COLO668 (cell line): Measurements from ENCODE around the gene GPR176.

ENCODE experiments used
- DNase-seq: peaks from one replicate; lab custom pipeline; 2025; ENCODE audit not compliant: unreplicated experiment; lab: John Stamatoyannopoulos, UW

GPR176 gene

GRCh38 chr15:39860200-39860599, 59.9 kb downstream of the GPR176 start:
- DNase-seq = no peak

GRCh38 chr15:39859636-39860035, 60.4 kb downstream of the GPR176 start:
- DNase-seq = no peak

GRCh38 chr15:39857132-39857531, 62.9 kb downstream of the GPR176 start:
- no peak for DNase-seq

- no peak for DNase-seq
Measured at GRCh38 chr15:39856357-39856756, 63.7 kb downstream of the GPR176 start.

- no peak for DNase-seq
Measured at GRCh38 chr15:39855400-39855799, 64.7 kb downstream of the GPR176 start.

GRCh38 chr15:39854161-39854560, 65.9 kb downstream of the GPR176 start:
- no peak for DNase-seq

GRCh38 chr15:39852250-39852649, 67.8 kb downstream of the GPR176 start:
- DNase-seq = no peak

- no peak for DNase-seq
Measured at GRCh38 chr15:39851500-39852092, 68.5 kb downstream of the GPR176 start.

- no peak for DNase-seq
Measured at GRCh38 chr15:39850436-39850835, 69.6 kb downstream of the GPR176 start.

- no peak for DNase-seq
Measured at GRCh38 chr15:39846108-39846507, 74.0 kb downstream of the GPR176 start.

GRCh38 chr15:39845582-39845981, 74.5 kb downstream of the GPR176 start:
- DNase-seq = no peak

GRCh38 chr15:39843565-39843964, 76.5 kb downstream of the GPR176 start:
- no peak for DNase-seq

GRCh38 chr15:39837454-39837853, 82.6 kb downstream of the GPR176 start:
- no peak for DNase-seq

- DNase-seq = no peak
Measured at GRCh38 chr15:39835550-39835949, 84.5 kb downstream of the GPR176 start.

GRCh38 chr15:39834256-39834655, 85.8 kb downstream of the GPR176 start:
- no peak for DNase-seq

GRCh38 chr15:39833515-39833981, 86.5 kb downstream of the GPR176 start:
- DNase-seq = no peak

- DNase-seq = no peak
Measured at GRCh38 chr15:39830166-39830565, 89.9 kb downstream of the GPR176 start.

- DNase-seq = peak; percentile 66
Measured at GRCh38 chr15:39828374-39828931, 91.6 kb downstream of the GPR176 start.

GRCh38 chr15:39826975-39827374, 93.1 kb downstream of the GPR176 start:
- no peak for DNase-seq

- DNase-seq = no peak
Measured at GRCh38 chr15:39823634-39824033, 96.4 kb downstream of the GPR176 start.

GRCh38 chr15:39820050-39820602, 99.9 kb downstream of the GPR176 start:
- no peak for DNase-seq

GRCh38 chr15:39819533-39819932, 100.5 kb downstream of the GPR176 start:
- no peak for DNase-seq

GRCh38 chr15:39817892-39818291, 102.2 kb downstream of the GPR176 start:
- no peak for DNase-seq
